K562 (cell line): ENCODE data around the gene CCDC61. TPM values are rescaled to one million over a fixed set of nuclear protein-coding genes. Genes with fewer than 3 reads are reported as not detected.
A peak's percentile ranks its signal among the peaks of the same experiment; 100 is the strongest.

Experiments
- ASH1L ChIP-seq: fragments of 450-650 bp; IDR thresholded peaks from 2 replicates; pipeline ENCODE4 v1.6.1; 2018; ENCODE audit warnings: borderline replicate concordance, mild to moderate bottlenecking, low read depth; ENCODE audit not compliant: partially characterized antibody
- ATF1 ChIP-seq, 2 experiments: fragments of 450-650 bp in 1 of 2; IDR thresholded peaks; 2 replicates each; pipeline ENCODE4 v1.6.1; 2016; ENCODE audit warnings: missing compliant biosample characterization in 1 of 2, missing genetic modification characterization in 1 of 2
- COPS2 ChIP-seq: fragments of 450-650 bp; conservative IDR thresholded peaks from 2 replicates; pipeline ENCODE4 v1.6.1; 2016; ENCODE audit warnings: mild to moderate bottlenecking, moderate library complexity
- CREM ChIP-seq: IDR thresholded peaks from 2 replicates; pipeline ENCODE4 v1.6.1; 2014; ENCODE audit warnings: antibody characterized with exemption, low read depth
- CSDE1 ChIP-seq, 2 experiments: fragments of 450-650 bp; IDR thresholded peaks; 2 replicates each; pipeline ENCODE4 v1.6.1; 2016; ENCODE audit warnings: mild to moderate bottlenecking in 1 of 2
- E2F1 ChIP-seq: sonication (generic); formaldehyde crosslinking; IDR thresholded peaks from 2 replicates; pipeline ENCODE4 v1.8.1; 2023; ENCODE audit warnings: mild to moderate bottlenecking, missing genetic modification reagents, moderate library complexity
- EP300 ChIP-seq: IDR thresholded peaks from 2 replicates; pipeline ENCODE4 v1.6.1; 2012; ENCODE audit warnings: low read length, improper control_type of control experiment
- ETS2 ChIP-seq: IDR thresholded peaks from 2 replicates; pipeline ENCODE4 v1.6.1; 2016; ENCODE audit warnings: borderline replicate concordance, missing genetic modification characterization, mild to moderate bottlenecking, moderate library complexity, missing compliant biosample characterization; ENCODE audit not compliant: poor library complexity, severe bottlenecking
- ETV1 ChIP-seq: fragments of 450-650 bp; conservative IDR thresholded peaks from 2 replicates; pipeline ENCODE4 v1.6.1; 2016; ENCODE audit warnings: missing genetic modification characterization, control low read depth, low read depth, missing compliant biosample characterization
- EZH2 ChIP-seq: IDR thresholded peaks from 2 replicates; pipeline ENCODE4 v1.6.1; 2012; ENCODE audit warnings: low read depth, mild to moderate bottlenecking, inconsistent platforms, low read length, borderline replicate concordance
- FOXA3 ChIP-seq, 2 experiments: fragments of 450-650 bp in 1 of 2; sonication (generic) in 1 of 2; formaldehyde crosslinking; IDR thresholded peaks in 1 of 2; conservative IDR thresholded peaks in 1 of 2; 2 replicates each; pipeline versions ENCODE4 v1.4.0 to v1.8.0; 2020 to 2022; ENCODE audit warnings: mild to moderate bottlenecking in 2 of 2, missing genetic modification reagents in 1 of 2
- GATAD2B ChIP-seq: fragments of 450-650 bp; IDR thresholded peaks from 2 replicates; pipeline ENCODE4 v1.6.1; 2017; ENCODE audit warnings: mild to moderate bottlenecking, borderline replicate concordance
- HNRNPLL ChIP-seq: fragments of 200-400 bp; formaldehyde crosslinking; IDR thresholded peaks from 2 replicates; pipeline ENCODE4 v1.6.1; 2017; ENCODE audit warnings: low read length, low read depth, mild to moderate bottlenecking; ENCODE audit not compliant: poor library complexity, severe bottlenecking
- JUNB ChIP-seq: fragments of 450-650 bp; formaldehyde crosslinking; conservative IDR thresholded peaks from 2 replicates; pipeline ENCODE4 v1.4.0; 2020; ENCODE audit warnings: mild to moderate bottlenecking
- KDM4B ChIP-seq, 2 experiments: fragments of 450-650 bp in 1 of 2; sonication (generic) in 1 of 2; IDR thresholded peaks; 2 replicates each; pipeline ENCODE4 v1.6.1; 2016 to 2017; ENCODE audit warnings: borderline replicate concordance in 2 of 2, antibody characterized with exemption in 1 of 2, low read depth in 1 of 2, mild to moderate bottlenecking in 1 of 2
- KLF1 ChIP-seq: fragments of 450-650 bp; IDR thresholded peaks from 2 replicates; pipeline ENCODE4 v1.6.1; 2016; ENCODE audit warnings: missing genetic modification characterization, missing compliant biosample characterization
- MXI1 ChIP-seq: IDR thresholded peaks from 2 replicates; pipeline ENCODE4 v1.6.1; 2011; ENCODE audit warnings: low read depth, mild to moderate bottlenecking, improper control_type of control experiment, low read length
- NR2C2 ChIP-seq, 2 experiments: fragments of 200-800 bp in 1 of 2; sonication (Bioruptor generic) in 1 of 2; sonication (generic) in 1 of 2; formaldehyde crosslinking in 1 of 2; IDR thresholded peaks; 2 replicates each; pipeline versions ENCODE4 v1.6.1 to v1.8.0; 2016 to 2022; ENCODE audit warnings: mild to moderate bottlenecking in 1 of 2, missing compliant biosample characterization in 1 of 2, missing genetic modification characterization in 1 of 2, missing genetic modification reagents in 1 of 2
- RFX1 ChIP-seq: fragments of 450-650 bp; IDR thresholded peaks from 2 replicates; pipeline ENCODE4 v1.6.1; 2016; ENCODE audit warnings: mild to moderate bottlenecking, moderate library complexity
- TBP ChIP-seq: optimal IDR thresholded peaks from 2 replicates; pipeline ENCODE3; 2011; ENCODE audit warnings: low read depth, low read length, improper control_type of control experiment
- TCFL5 ChIP-seq: fragments of 250-450 bp; sonication (Bioruptor Pico); conservative IDR thresholded peaks from 2 replicates; pipeline ENCODE4 v1.6.1; 2021; ENCODE audit warnings: mild to moderate bottlenecking, moderate library complexity, matching md5 sums
- XRCC4 ChIP-seq: IDR thresholded peaks from one replicate; pipeline ENCODE4 v1.6.1; 2011; ENCODE audit not compliant: insufficient read depth, insufficient read length; ENCODE audit errors: extremely low read depth
- ZNF12 ChIP-seq: sonication (generic); formaldehyde crosslinking; IDR thresholded peaks from 2 replicates; pipeline ENCODE4 v1.4.0; 2020; ENCODE audit warnings: mild to moderate bottlenecking, missing genetic modification reagents
- ZNF121 ChIP-seq: sonication (generic); formaldehyde crosslinking; conservative IDR thresholded peaks from 2 replicates; pipeline ENCODE4 v1.8.0; 2022; ENCODE audit warnings: missing genetic modification reagents
- ZNF217 ChIP-seq: sonication (generic); formaldehyde crosslinking; IDR thresholded peaks from 2 replicates; pipeline ENCODE4 v1.8.0; 2022; ENCODE audit warnings: mild to moderate bottlenecking, missing genetic modification reagents
- ZNF584 ChIP-seq: fragments of 200-800 bp; sonication (Bioruptor generic); IDR thresholded peaks from 2 replicates; pipeline ENCODE4 v1.6.1; 2016; ENCODE audit warnings: low read depth, mild to moderate bottlenecking, missing genetic modification characterization, missing compliant biosample characterization
- polyA plus RNA-seq, 8 experiments: library from polyadenylated mRNA; depleted of rRNA in 4 of 8; stranded (reverse) in 5 of 8; unstranded in 3 of 8; fragments of >200 nt; fragmentation: Nextera tagmentation in 2 of 8; fragmentation: Illumina TruSeq in 1 of 8; extraction: Ambion mirVana in 2 of 8; extraction: Trizol in 1 of 8; gene quantifications; 2 replicates each; pipeline versions ENCODE4 v1.2.1 to v1.2.3, GENCODE V29; 2011 to 2014; ENCODE audit warnings: inconsistent platforms in 1 of 8, missing spikeins in 1 of 8
- total RNA-seq, 7 experiments: library from RNA; depleted of rRNA in 6 of 7; stranded (reverse); fragments of >200 nt in 6 of 7; fragmentation: Illumina TruSeq in 2 of 7; extraction: Trizol in 2 of 7; gene quantifications; 2 replicates each; pipeline versions ENCODE4 v1.2.1 to v1.2.3, GENCODE V29; 2011 to 2021; ENCODE audit warnings: low replicate concordance in 1 of 7

CCDC61 gene
- total and polyA plus RNA-seq, 9 of the 15 experiments (the other 6 are each of a cell fraction or from before 2014, with no cell fraction given), result 0.07 to 27.0 (median 10.3) TPM

DNA sequence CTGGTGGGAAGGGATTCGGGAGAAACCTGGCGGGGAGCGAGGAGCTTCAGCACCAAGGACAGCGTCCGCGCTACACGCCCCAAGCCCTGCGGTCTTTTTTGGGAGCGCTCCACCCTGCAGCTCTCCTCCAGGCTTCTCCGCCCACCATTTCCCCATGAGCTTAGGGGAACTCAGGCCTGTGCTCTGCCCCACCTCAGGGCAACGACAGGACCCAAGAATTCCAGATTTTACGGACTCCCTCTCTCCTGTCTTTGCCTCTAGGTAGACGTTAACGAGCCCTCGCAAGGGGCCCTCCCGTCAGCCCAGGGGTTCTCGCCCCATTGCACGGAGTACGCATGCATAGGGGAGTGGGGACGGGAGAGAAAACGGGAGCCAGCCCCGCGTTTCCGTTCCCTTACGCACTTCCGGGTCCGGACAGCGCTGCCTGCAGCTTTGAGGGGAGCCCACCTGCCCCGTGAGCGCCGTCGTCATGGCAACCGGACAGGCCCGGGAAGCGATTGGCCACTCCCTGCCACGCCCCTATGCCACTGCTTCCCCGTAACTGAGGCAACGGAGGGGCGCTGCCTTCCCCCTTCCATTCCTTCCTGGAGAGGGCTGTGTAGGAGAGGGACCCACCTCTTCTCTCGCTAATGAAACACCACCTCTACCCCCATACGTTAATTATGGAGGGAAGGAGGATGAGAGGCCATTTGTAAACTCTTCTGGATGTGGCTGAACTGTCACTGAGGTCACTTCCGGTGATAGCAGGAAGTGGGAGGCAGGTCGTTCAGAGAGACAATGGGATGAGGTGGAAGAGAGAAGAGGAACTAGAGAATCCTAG lies 42.4 kb upstream of the CCDC61 start (continued):
- TF ChIP-seq TCFL5 (CRISPR knock-in tag) (no peak), ETV1 (tag) (no peak), CREM (peak; percentile 64), ZNF217 (CRISPR knock-in tag) (no peak), E2F1 (peak; percentile 78; the same call in 1 of the 2 replicates), MXI1 (peak; percentile 77), XRCC4 (no peak), NR2C2 (CRISPR knock-in tag; IDR thresholded peaks at IDR 0.05) (0 out of 2 replicates have a peak, but pooled peaks have one; percentile 66), NR2C2 (tag; IDR thresholded peaks at IDR 0.05) (peak; percentile 41), GATAD2B (no peak), TBP (no peak), EP300 (no peak), JUNB (CRISPR knock-in tag) (no peak), ZNF584 (CRISPR knock-in tag) (0 out of 2 replicates have a peak, but pooled peaks have one; percentile 12), RFX1 (peak; percentile 95), CSDE1 (IDR thresholded peaks at IDR 0.05) (peak in 1 of 2 experiments; percentile 56; a peak in 1 of 4 replicates), FOXA3 (CRISPR knock-in tag; conservative IDR thresholded peaks at IDR 0.05 in 1 of 2, IDR thresholded peaks at IDR 0.05 in 1 of 2) (0 out of 4 replicates have a peak, but pooled peaks of 1 of the 2 experiments have one; percentile 52), KLF1 (tag) (0 out of 2 replicates have a peak, but pooled peaks have one; percentile 42), HNRNPLL (no peak), ATF1 (CRISPR knock-in tag; IDR thresholded peaks at IDR 0.05) (no peak), ATF1 (tag; IDR thresholded peaks at IDR 0.05) (peak; percentile 54; the same call in 1 of the 2 replicates), ZNF12 (CRISPR knock-in tag) (no peak), KDM4B (IDR thresholded peaks at IDR 0.05; ENCODE audit: borderline replicate concordance in 2 of 2, low read depth in 1 of 2) (no peak), ZNF121 (CRISPR knock-in tag) (no peak), EZH2 (no peak), COPS2 (no peak), ASH1L (no peak), ETS2 (no peak)
